Urothelium cell line (cell line): ENCODE results near the gene PIGT.

Experiments used
- DNase-seq: peaks from one replicate; pipeline ENCODE4 v3.0.0; 2011; ENCODE audit warnings: low spot score, mixed read lengths
- FAIRE-seq: peaks from 2 replicates; lab custom pipeline; 2011; peaks lifted over from hg19 to GRCh38; lab: Jason Lieb, UNC

The PIGT gene

GRCh38 chr20:45426320-45427016 is 10.5 kb downstream of the PIGT start:
- DNase-seq: no peak

GRCh38 chr20:45427236-45428149 is 11.6 kb downstream of the PIGT start:
- FAIRE-seq (no peak), DNase-seq (no peak)

More at GRCh38 chr20:45426320-45427016, 10.5 kb downstream of the PIGT start:
- FAIRE-seq: no peak

GRCh38 chr20:45429618-45430017 is 13.7 kb downstream of the PIGT start:
- FAIRE-seq: no peak
- DNase-seq: no peak

GRCh38 chr20:45432294-45432693 is 16.4 kb downstream of the PIGT start:
- no peak for FAIRE-seq
- no peak for DNase-seq

GRCh38 chr20:45433316-45433715 is 17.4 kb downstream of the PIGT start:
- FAIRE-seq: no peak
- peak; percentile 54 for DNase-seq

- FAIRE-seq (no peak), DNase-seq (no peak)
These were observed 18.0 kb downstream of the PIGT start for GRCh38 chr20:45433976-45434375.

GRCh38 chr20:45436732-45437485 is 21.0 kb downstream of the PIGT start:
- DNase-seq (peak; percentile 96), FAIRE-seq (peak; percentile 61)

- FAIRE-seq: no peak
- DNase-seq: no peak
These were observed 24.5 kb downstream of the PIGT start for GRCh38 chr20:45440424-45440823.

GRCh38 chr20:45440891-45441685 is 25.1 kb downstream of the PIGT start:
- DNase-seq (no peak), FAIRE-seq (no peak)

- DNase-seq: no peak
- FAIRE-seq: no peak
These were observed 25.8 kb downstream of the PIGT start for GRCh38 chr20:45441746-45442145.

GRCh38 chr20:45444050-45444449 is 28.1 kb downstream of the PIGT start:
- DNase-seq: no peak
- FAIRE-seq: no peak

GRCh38 chr20:45445805-45446562 is 30.0 kb downstream of the PIGT start:
- peak; percentile 59 for FAIRE-seq
- peak; percentile 75 for DNase-seq

GRCh38 chr20:45448270-45448669 is 32.3 kb downstream of the PIGT start:
- FAIRE-seq: no peak
- DNase-seq: no peak

GRCh38 chr20:45449528-45449927 is 33.6 kb downstream of the PIGT start:
- no peak for FAIRE-seq
- no peak for DNase-seq

GRCh38 chr20:45450097-45450818 is 34.3 kb downstream of the PIGT start:
- DNase-seq: peak; percentile 58
- peak; percentile 59 for FAIRE-seq

- DNase-seq: no peak
- no peak for FAIRE-seq
These were observed 36.3 kb downstream of the PIGT start for GRCh38 chr20:45452238-45452637.

- DNase-seq: no peak
These were observed 37.1 kb downstream of the PIGT start for GRCh38 chr20:45452772-45453691.

GRCh38 chr20:45456632-45457031 is 40.7 kb downstream of the PIGT start:
- FAIRE-seq: no peak
- DNase-seq: peak; percentile 42

More at GRCh38 chr20:45452772-45453691, 37.1 kb downstream of the PIGT start:
- FAIRE-seq: no peak
